Neutrophil (primary cell): ENCODE results near the gene FRYL.

Experiments used
- H3K27ac ChIP-seq: fragments of 200-600 bp; sonication (generic); 2 replicates; pipeline ENCODE4 v1.5.1; 2016; ENCODE audit warnings: mild to moderate bottlenecking, moderate library complexity
- H3K27me3 ChIP-seq: fragments of 200-600 bp; sonication (generic); 2 replicates; pipeline ENCODE4 v1.6.0; 2016; ENCODE audit warnings: mild to moderate bottlenecking
- H3K36me3 ChIP-seq: fragments of 200-600 bp; sonication (generic); 2 replicates; pipeline ENCODE4 v1.5.1; 2017
- H3K4me1 ChIP-seq, 2 experiments: fragments of 200-600 bp in 1 of 2; sonication (generic) in 1 of 2; 1 replicate in 1 of 2; 2 replicates in 1 of 2; pipeline versions ENCODE4 v1.5.1 to v1.6.1; 2013 to 2016; ENCODE audit warnings: low read depth in 1 of 2, low read length in 1 of 2, mild to moderate bottlenecking in 1 of 2, moderate library complexity in 1 of 2; ENCODE audit not compliant: control insufficient read depth in 1 of 2, insufficient read depth in 1 of 2
- H3K4me3 ChIP-seq, 2 experiments: fragments of 200-600 bp in 1 of 2; sonication (generic) in 1 of 2; 1 replicate in 1 of 2; 2 replicates in 1 of 2; pipeline ENCODE4 v1.5.1; 2013 to 2016; ENCODE audit warnings: low read depth in 1 of 2, low read length in 1 of 2, mild to moderate bottlenecking in 1 of 2, moderate library complexity in 1 of 2
- H3K9me3 ChIP-seq: fragments of 200-600 bp; sonication (generic); 2 replicates; pipeline ENCODE4 v1.5.1; 2016
- TF ChIP-seq, protein P1 (sequence below): fragments of 200-600 bp; sonication (generic); IDR thresholded peaks from 2 replicates; pipeline ENCODE4 v1.5.1; 2016; ENCODE audit warnings: antibody characterized with exemption

Gene FRYL

GRCh38 chr4:48526406-48526805 lies 253.7 kb downstream of the FRYL start:
- Histone ChIP-seq H3K4me3 (no peak overlapping the region), H3K36me3 (peaks cover 96% of the 10 kb centered on the region), H3K27me3 (no peaks in the 10 kb centered on the region), H3K27ac (no peak overlapping the region), H3K9me3 (no peaks in the 10 kb centered on the region), H3K4me1 (no peaks in the 10 kb centered on the region)
- TF ChIP-seq, protein P1, sequence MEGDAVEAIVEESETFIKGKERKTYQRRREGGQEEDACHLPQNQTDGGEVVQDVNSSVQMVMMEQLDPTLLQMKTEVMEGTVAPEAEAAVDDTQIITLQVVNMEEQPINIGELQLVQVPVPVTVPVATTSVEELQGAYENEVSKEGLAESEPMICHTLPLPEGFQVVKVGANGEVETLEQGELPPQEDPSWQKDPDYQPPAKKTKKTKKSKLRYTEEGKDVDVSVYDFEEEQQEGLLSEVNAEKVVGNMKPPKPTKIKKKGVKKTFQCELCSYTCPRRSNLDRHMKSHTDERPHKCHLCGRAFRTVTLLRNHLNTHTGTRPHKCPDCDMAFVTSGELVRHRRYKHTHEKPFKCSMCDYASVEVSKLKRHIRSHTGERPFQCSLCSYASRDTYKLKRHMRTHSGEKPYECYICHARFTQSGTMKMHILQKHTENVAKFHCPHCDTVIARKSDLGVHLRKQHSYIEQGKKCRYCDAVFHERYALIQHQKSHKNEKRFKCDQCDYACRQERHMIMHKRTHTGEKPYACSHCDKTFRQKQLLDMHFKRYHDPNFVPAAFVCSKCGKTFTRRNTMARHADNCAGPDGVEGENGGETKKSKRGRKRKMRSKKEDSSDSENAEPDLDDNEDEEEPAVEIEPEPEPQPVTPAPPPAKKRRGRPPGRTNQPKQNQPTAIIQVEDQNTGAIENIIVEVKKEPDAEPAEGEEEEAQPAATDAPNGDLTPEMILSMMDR, result no peak

DNA sequence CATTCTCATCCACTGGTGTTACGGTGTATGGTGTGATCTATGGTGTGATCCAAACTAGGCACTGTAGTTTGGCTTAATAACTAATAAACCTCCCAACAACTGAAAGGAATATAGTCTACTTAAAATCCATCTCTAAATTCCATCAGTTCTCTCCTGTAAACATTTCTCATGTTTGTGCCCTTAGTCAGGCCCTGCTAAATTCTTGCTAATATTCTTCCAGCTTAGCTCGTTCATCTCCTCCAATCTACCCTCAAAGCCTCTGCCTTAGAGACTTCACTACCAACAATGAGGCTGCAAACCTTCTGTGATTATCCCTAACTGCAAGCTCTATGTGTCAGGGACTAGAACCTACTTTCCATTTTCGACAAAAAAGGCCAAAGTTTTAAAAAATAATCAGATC lies 261.9 kb downstream of the FRYL start:
- H3K27me3 ChIP-seq, result no peaks in the 10 kb centered on the region
- H3K9me3 ChIP-seq, result no peaks in the 10 kb centered on the region
- no peak overlapping the region for H3K27ac ChIP-seq
- TF ChIP-seq, protein P1, result no peak
- H3K36me3 ChIP-seq, result peaks cover 95% of the 10 kb centered on the region
- H3K4me1 ChIP-seq, result no peaks in the 10 kb centered on the region
- no peak overlapping the region for H3K4me3 ChIP-seq

- Histone ChIP-seq H3K27ac (no peak overlapping the region), H3K4me1 (no peaks in the 10 kb centered on the region), H3K36me3 (peaks cover 96% of the 10 kb centered on the region), H3K27me3 (no peaks in the 10 kb centered on the region), H3K9me3 (no peaks in the 10 kb centered on the region), H3K4me3 (no peak overlapping the region)
- TF ChIP-seq, protein P1, result no peak
Observed at GRCh38 chr4:48509543-48509942, 270.5 kb downstream of the FRYL start.

DNA sequence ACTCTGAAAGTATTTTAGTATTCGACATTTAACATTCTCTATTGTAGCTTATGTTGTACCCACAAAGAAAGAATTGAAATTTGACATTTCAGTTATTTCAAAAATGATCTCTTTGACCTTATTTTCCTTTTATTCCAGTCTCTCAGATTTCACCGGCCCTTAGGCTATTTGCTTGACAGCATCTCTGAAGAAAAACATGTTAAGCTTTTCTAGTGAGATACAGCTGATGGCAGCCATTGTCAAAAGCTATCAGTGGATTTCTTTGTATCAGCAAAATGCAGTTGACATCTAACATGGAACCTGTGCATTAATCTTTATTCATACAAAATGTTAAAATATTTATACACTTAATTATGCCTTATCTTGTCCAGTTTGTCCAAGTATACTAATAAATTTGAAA lies 273.4 kb downstream of the FRYL start:
- H3K36me3 ChIP-seq, result peaks cover 93% of the 10 kb centered on the region
- H3K4me3 ChIP-seq, result no peak overlapping the region
- H3K9me3 ChIP-seq, result no peaks in the 10 kb centered on the region
- H3K4me1 ChIP-seq, result no peaks in the 10 kb centered on the region
- TF ChIP-seq, protein P1, result no peak
- H3K27ac ChIP-seq, result no peak overlapping the region
- no peaks in the 10 kb centered on the region for H3K27me3 ChIP-seq

DNA sequence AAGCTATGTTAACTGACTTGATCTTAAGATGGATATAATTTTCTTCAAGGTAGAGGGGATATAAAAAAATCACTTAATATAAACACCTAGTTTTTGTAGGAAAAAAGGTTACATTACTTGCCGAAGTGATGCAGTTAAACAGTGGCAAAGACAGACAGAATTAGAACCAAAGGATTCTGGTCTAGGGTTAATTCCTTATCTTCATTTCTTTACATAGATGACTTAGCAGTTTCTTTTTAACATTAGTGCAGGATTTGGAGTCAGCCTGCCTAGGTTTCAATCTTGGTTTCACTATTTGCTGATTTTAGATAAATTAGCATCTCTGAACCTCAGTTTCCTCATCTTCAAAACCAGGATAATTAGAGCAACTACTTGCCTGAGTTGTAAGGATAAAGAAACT lies 275.7 kb downstream of the FRYL start:
- H3K4me1 ChIP-seq, result no peaks in the 10 kb centered on the region
- no peaks in the 10 kb centered on the region for H3K27me3 ChIP-seq
- no peaks in the 10 kb centered on the region for H3K9me3 ChIP-seq
- H3K36me3 ChIP-seq, result peaks cover 93% of the 10 kb centered on the region
- H3K4me3 ChIP-seq, result no peak overlapping the region
- TF ChIP-seq, protein P1, result no peak
- no peak overlapping the region for H3K27ac ChIP-seq

DNA sequence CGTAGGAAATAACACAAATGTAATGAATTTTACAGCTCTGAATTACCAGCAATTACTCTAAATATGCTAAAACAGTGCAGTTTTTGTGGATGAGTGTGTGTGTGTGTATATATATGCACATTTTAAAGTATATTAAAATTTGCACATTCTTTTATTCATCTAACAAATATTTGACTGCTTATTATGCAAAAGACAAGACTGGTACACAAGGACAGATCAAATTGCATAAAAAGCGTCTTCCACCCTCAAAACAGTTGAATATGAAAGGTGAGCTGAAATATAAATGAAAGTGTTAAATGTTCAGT lies 276.1 kb downstream of the FRYL start:
- TF ChIP-seq, protein P1, result no peak
- Histone ChIP-seq H3K9me3 (no peaks in the 10 kb centered on the region), H3K27ac (no peak overlapping the region), H3K4me1 (no peaks in the 10 kb centered on the region), H3K36me3 (peaks cover 93% of the 10 kb centered on the region), H3K4me3 (no peak overlapping the region), H3K27me3 (no peaks in the 10 kb centered on the region)
